KMS-11 (cell line): Measurements from ENCODE around the gene ZNF652.

ENCODE experiments used
- H2AFZ ChIP-seq: fragments of 200-600 bp; sonication (generic); 2 replicates; pipeline ENCODE4 v1.6.1; 2016; ENCODE audit warnings: antibody characterized with exemption, mixed run types, low read depth
- H3K27ac ChIP-seq: fragments of 200-600 bp; sonication (generic); 2 replicates; pipeline ENCODE4 v1.6.1; 2016; ENCODE audit warnings: mild to moderate bottlenecking, mixed run types
- H3K27me3 ChIP-seq: fragments of 200-600 bp; sonication (generic); 2 replicates; pipeline ENCODE4 v1.6.1; 2017; ENCODE audit warnings: mild to moderate bottlenecking, low read depth, mixed run types, moderate library complexity; ENCODE audit not compliant: insufficient read depth
- H3K36me3 ChIP-seq: fragments of 200-600 bp; sonication (generic); 2 replicates; pipeline ENCODE4 v1.6.1; 2017; ENCODE audit warnings: mild to moderate bottlenecking, mixed run types; ENCODE audit not compliant: insufficient read depth
- H3K4me1 ChIP-seq: fragments of 200-600 bp; sonication (generic); 2 replicates; pipeline ENCODE4 v1.6.1; 2016; ENCODE audit warnings: mild to moderate bottlenecking, low read depth, mixed run types; ENCODE audit not compliant: poor library complexity, severe bottlenecking
- H3K4me2 ChIP-seq: fragments of 200-600 bp; sonication (generic); 2 replicates; pipeline ENCODE4 v1.7.0; 2016; ENCODE audit warnings: mild to moderate bottlenecking, mixed run types
- H3K4me3 ChIP-seq: fragments of 200-600 bp; sonication (generic); IDR thresholded peaks from 2 replicates; pipeline ENCODE4 v1.6.1; 2017; ENCODE audit warnings: low read depth, low read length, mixed read lengths; ENCODE audit not compliant: insufficient read depth
- H3K79me2 ChIP-seq: fragments of 200-600 bp; sonication (generic); 2 replicates; pipeline ENCODE4 v1.6.1; 2016; ENCODE audit warnings: low read depth, mixed run types; ENCODE audit not compliant: insufficient read depth
- H3K9ac ChIP-seq: fragments of 200-600 bp; sonication (generic); 2 replicates; pipeline ENCODE4 v1.6.1; 2016; ENCODE audit warnings: mild to moderate bottlenecking, mixed run types
- H4K20me1 ChIP-seq: fragments of 200-600 bp; sonication (generic); 2 replicates; pipeline ENCODE4 v1.6.1; 2016; ENCODE audit warnings: mild to moderate bottlenecking, mixed run types; ENCODE audit not compliant: insufficient read depth
- CTCF ChIP-seq: fragments of 200-600 bp; sonication (generic); conservative IDR thresholded peaks from 2 replicates; pipeline ENCODE4 v1.6.1; 2017; ENCODE audit warnings: low read depth, mild to moderate bottlenecking, antibody characterized with exemption, low read length, moderate library complexity, mixed read lengths

Gene ZNF652

GRCh38 chr17:49297141-49297540 lies 64.9 kb downstream of the ZNF652 start:
- Histone ChIP-seq H4K20me1 (no peaks in the 10 kb centered on the region), H3K36me3 (no peaks in the 10 kb centered on the region), H3K4me2 (no peak overlapping the region)

GRCh38 chr17:49294122-49294521 lies 67.9 kb downstream of the ZNF652 start:
- H3K79me2 ChIP-seq, result no peaks in the 10 kb centered on the region
- no peak overlapping the region for H3K4me2 ChIP-seq
- no peaks in the 10 kb centered on the region for H3K36me3 ChIP-seq
- no peak overlapping the region for H3K4me3 ChIP-seq
- TF ChIP-seq CTCF, result no peak
- H2AFZ ChIP-seq, result no peak overlapping the region
- no peaks in the 10 kb centered on the region for H3K4me1 ChIP-seq
- H3K27ac ChIP-seq, result no peak overlapping the region
- H3K9ac ChIP-seq, result no peak overlapping the region
- H4K20me1 ChIP-seq, result no peaks in the 10 kb centered on the region
- no peaks in the 10 kb centered on the region for H3K27me3 ChIP-seq

More at GRCh38 chr17:49297141-49297540, 64.9 kb downstream of the ZNF652 start:
- no peak overlapping the region for H3K9ac ChIP-seq
- no peaks in the 10 kb centered on the region for H3K79me2 ChIP-seq
- TF ChIP-seq CTCF, result no peak
- H3K27ac ChIP-seq, result no peak overlapping the region
- no peak overlapping the region for H3K4me3 ChIP-seq
- H3K27me3 ChIP-seq, result no peaks in the 10 kb centered on the region
- H3K4me1 ChIP-seq, result no peaks in the 10 kb centered on the region
- H2AFZ ChIP-seq, result no peak overlapping the region

- no peak overlapping the region for H3K4me3 ChIP-seq
- H3K36me3 ChIP-seq, result no peaks in the 10 kb centered on the region
- H3K4me1 ChIP-seq, result no peaks in the 10 kb centered on the region
- no peak overlapping the region for H3K9ac ChIP-seq
- H3K4me2 ChIP-seq, result no peak overlapping the region
- no peaks in the 10 kb centered on the region for H4K20me1 ChIP-seq
- no peaks in the 10 kb centered on the region for H3K27me3 ChIP-seq
- no peak for TF ChIP-seq CTCF
- no peaks in the 10 kb centered on the region for H3K79me2 ChIP-seq
- H3K27ac ChIP-seq, result no peak overlapping the region
- no peak overlapping the region for H2AFZ ChIP-seq
These were observed 69.1 kb downstream of the ZNF652 start for GRCh38 chr17:49292901-49293300.

- Histone ChIP-seq H3K4me1 (no peaks in the 10 kb centered on the region), H3K79me2 (no peaks in the 10 kb centered on the region), H3K4me3 (no peak overlapping the region), H3K36me3 (no peaks in the 10 kb centered on the region), H3K27me3 (no peaks in the 10 kb centered on the region), H3K4me2 (no peak overlapping the region), H3K27ac (no peak overlapping the region), H2AFZ (no peak overlapping the region), H3K9ac (no peak overlapping the region), H4K20me1 (no peaks in the 10 kb centered on the region)
- no peak for TF ChIP-seq CTCF
These were observed 70.1 kb downstream of the ZNF652 start for GRCh38 chr17:49291929-49292328.
